Small intestine (tissue), 7 donors: ENCODE data around the gene ACKR1. TPM values are rescaled to one million over a fixed set of nuclear protein-coding genes. Genes with fewer than 3 reads are reported as not detected.

Experiments
- DNase-seq, 2 donors: peaks; one replicate each; pipeline versions ENCODE4 v3.0.0 to v3.0.0-alpha.2; 2013
- FAIRE-seq: peaks from 2 replicates; lab custom pipeline; 2012; peaks lifted over from hg19 to GRCh38; lab: Jason Lieb, UNC
- H3K27ac ChIP-seq, 3 donors: one replicate each; pipeline ENCODE4 v1.5.1; 2013; ENCODE audit warnings: low read length in 2 of 3, mild to moderate bottlenecking in 2 of 3, control low read depth in 1 of 3, inconsistent platforms in 1 of 3, low read depth in 1 of 3, moderate library complexity in 1 of 3
- H3K27me3 ChIP-seq, 3 donors: one replicate each; pipeline ENCODE4 v1.6.1; 2013; ENCODE audit warnings: low read length in 3 of 3, inconsistent platforms in 1 of 3; ENCODE audit not compliant: control insufficient read depth in 3 of 3, insufficient read depth in 3 of 3
- H3K36me3 ChIP-seq, 3 donors: one replicate each; pipeline ENCODE4 v1.6.1; 2013; ENCODE audit warnings: low read length in 3 of 3, inconsistent platforms in 1 of 3, low read depth in 1 of 3, mild to moderate bottlenecking in 1 of 3, moderate library complexity in 1 of 3; ENCODE audit not compliant: control insufficient read depth in 3 of 3, insufficient read depth in 2 of 3
- H3K4me1 ChIP-seq, 3 donors: one replicate each; pipeline ENCODE4 v1.6.1; 2013; ENCODE audit warnings: low read length in 2 of 3, inconsistent platforms in 1 of 3, low read depth in 1 of 3, mild to moderate bottlenecking in 1 of 3, moderate library complexity in 1 of 3; ENCODE audit not compliant: control insufficient read depth in 3 of 3, insufficient read depth in 2 of 3
- H3K4me3 ChIP-seq, 3 donors: one replicate each; pipeline ENCODE4 v1.5.1; 2013; ENCODE audit warnings: low read length in 3 of 3, control low read depth in 1 of 3, inconsistent platforms in 1 of 3, low read depth in 1 of 3, mild to moderate bottlenecking in 1 of 3, moderate library complexity in 1 of 3
- H3K9me3 ChIP-seq, 2 donors: one replicate each; pipeline ENCODE4 v1.6.1; 2013; ENCODE audit warnings: low read depth in 1 of 2, low read length in 1 of 2; ENCODE audit not compliant: control insufficient read depth in 2 of 2, insufficient read depth in 1 of 2
- WGBS, 3 donors: extraction: QIAGEN DNeasy Blood & Tissue Kit; methylation state at CpG; one replicate each; pipeline ENCODE4 v1.1.7; 2013; 5-methylcytosine and 5-hydroxymethylcytosine counted together
- polyA plus RNA-seq, 4 donors: library from polyadenylated mRNA; stranded (reverse) in 3 of 4; unstranded in 1 of 4; fragments of 200-250 nt in 3 of 4; fragments of 120-200 nt in 1 of 4; gene quantifications; one replicate each; pipeline versions ENCODE4 v1.2.1 to v1.2.3, GENCODE V29; 2013
- donor health status: healthy with polysubstance abuse.
- donor health status: control.
- donor health status: control.
- donor health status: Bipolar disorder and iron deficiency.
- donor health status: healthy.

ACKR1 gene
- polyA plus RNA-seq, 4 donors: 1.3 to 96.8 (median 2.7) TPM

DNA sequence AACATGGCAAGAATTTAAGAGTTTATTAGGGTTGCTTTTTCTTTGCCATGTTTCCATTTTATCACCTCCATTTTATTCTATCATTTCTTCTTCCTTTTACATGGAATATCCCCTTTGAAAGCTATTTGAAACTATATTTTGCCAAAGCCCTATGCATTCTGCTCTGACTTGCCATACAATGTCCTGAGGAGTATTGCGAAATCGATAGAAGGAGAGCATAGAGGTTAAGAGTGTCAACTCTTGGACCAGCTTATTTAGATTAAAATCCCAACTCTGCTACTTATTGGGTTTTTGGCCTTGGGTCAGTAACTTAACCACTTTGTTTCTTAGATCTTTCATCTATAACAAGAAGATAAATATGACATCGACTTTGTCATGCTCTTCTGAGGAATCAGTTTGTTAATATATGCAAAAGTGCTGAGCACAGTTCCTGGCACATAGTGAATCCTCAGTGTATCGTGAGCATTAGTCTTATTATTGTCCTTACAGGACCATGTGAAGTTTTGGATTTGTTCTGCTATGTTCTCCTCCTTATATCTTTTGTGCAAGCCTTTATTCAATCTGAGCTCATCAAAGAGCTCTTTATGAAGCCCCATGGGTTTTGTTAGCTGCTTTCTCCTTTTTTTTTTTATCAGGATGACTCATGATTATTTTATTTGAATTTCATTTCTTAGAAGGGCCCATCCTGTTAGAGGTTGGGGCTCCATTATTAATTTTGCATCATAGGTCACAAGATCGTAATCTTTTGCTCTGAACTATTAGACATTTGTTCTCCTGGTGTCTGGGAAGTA lies 17.6 kb downstream of the ACKR1 start:
- FAIRE-seq: no peak
- 82 to 89% (median 86%) methylated on average over 5 of the region's 5 CpGs for WGBS, 3 donors
- DNase-seq: no peak

DNA sequence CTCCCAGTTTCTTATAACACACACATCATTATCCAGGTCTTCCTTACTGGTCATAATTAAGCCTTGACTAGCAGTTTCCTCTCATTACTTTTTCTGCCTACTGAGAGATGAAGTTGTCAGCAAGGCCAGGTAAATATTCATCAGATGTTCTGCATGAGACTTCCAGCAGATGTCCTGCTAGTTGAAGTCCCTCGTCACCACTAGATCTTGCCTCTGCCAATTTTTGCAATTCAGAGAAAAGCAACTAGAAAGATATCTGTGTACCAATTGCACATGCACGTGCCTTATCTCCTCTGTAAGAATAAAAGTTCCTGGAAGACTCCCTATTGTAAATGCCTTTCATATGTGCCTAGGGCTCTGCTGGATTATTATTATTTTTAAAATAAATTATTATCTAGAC lies 18.3 kb downstream of the ACKR1 start:
- FAIRE-seq (no peak), DNase-seq (no peak)
- no peaks in the 10 kb centered on the region for H3K27me3 ChIP-seq
- H3K27ac ChIP-seq: no peak overlapping the region
- no peaks in the 10 kb centered on the region for H3K36me3 ChIP-seq
- H3K9me3 ChIP-seq: no peaks in the 10 kb centered on the region
- WGBS, 3 donors: 8 to 56% (median 29%) methylated on average over 2 of the region's 2 CpGs
- no peak overlapping the region for H3K4me3 ChIP-seq
- H3K4me1 ChIP-seq: no peaks in the 10 kb centered on the region

More for the DNA sequence above, 17.6 kb downstream of the ACKR1 start:
- Histone ChIP-seq H3K9me3 (no peaks in the 10 kb centered on the region), H3K27me3 (no peaks in the 10 kb centered on the region), H3K27ac (no peak overlapping the region), H3K36me3 (no peaks in the 10 kb centered on the region), H3K4me3 (no peak overlapping the region), H3K4me1 (no peaks in the 10 kb centered on the region)

DNA sequence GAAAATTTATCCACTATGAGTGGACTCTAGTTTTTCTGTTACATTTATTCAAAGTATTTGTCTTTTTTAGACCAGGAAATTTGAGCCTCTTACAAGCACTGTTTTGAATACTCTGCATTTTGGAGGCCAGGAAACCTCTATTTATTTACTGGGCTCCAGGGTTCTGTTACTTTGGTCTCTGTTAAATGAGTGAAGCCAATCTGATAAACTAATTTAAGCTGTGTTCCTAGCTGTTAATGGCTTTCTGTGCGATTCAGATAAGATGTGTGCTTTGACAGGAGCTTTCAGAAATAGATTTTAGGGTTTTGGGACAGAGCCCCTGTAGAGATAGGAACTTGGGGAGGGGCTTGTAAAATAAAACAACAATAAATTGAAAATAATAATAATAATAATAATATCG lies 23.9 kb downstream of the ACKR1 start:
- no peak for FAIRE-seq
- 59 to 66% (median 60%) methylated on average over 2 of the region's 2 CpGs for WGBS, 3 donors

DNA sequence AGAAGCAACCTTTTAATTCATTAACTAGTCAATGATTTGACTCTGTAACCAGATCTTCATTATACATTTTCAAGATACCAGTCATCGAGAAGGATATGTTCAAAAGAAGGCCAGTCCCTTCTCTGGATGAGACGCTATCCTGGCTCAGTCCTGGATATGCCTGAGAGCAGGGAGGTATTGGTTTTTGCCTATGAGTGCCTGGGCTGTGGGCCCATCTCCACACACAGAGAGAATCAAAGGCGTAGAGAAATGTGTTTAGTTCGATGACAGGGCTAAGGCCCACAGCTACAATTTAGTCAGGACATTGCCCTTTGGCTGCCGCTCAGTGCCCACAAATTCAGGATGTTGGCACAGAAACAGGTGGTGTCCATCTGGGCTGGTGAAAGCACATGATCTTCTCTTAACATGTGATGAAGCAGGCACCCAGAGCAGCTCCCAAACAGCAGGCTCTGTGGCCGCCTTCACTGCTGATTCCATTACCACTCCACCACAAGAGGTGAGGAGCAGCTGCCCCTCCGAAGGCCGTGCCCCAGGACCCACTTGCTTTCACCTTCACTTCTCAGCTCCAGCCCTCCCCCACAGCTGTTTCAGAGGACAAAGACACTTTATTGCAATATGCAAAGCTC lies 24.7 kb downstream of the ACKR1 start:
- H3K4me1 ChIP-seq: no peaks in the 10 kb centered on the region
- WGBS, 3 donors: 60 to 80% (median 68%) methylated on average over 8 of the region's 8 CpGs
- FAIRE-seq (no peak), DNase-seq (no peak)
- no peak overlapping the region for H3K27ac ChIP-seq
- H3K4me3 ChIP-seq: no peak overlapping the region
- no peaks in the 10 kb centered on the region for H3K9me3 ChIP-seq
- H3K36me3 ChIP-seq: no peaks in the 10 kb centered on the region
- peaks cover 0 to 2% (median 0%) of the 10 kb centered on the region in 3 donors for H3K27me3 ChIP-seq

More for the DNA sequence above, 23.9 kb downstream of the ACKR1 start:
- no peak overlapping the region for H3K4me3 ChIP-seq
- no peaks in the 10 kb centered on the region for H3K9me3 ChIP-seq
- no peaks in the 10 kb centered on the region for H3K36me3 ChIP-seq
- H3K27me3 ChIP-seq: peaks cover 0 to 2% (median 0%) of the 10 kb centered on the region in 3 donors
- no peak for DNase-seq
- H3K27ac ChIP-seq: no peak overlapping the region
- no peaks in the 10 kb centered on the region for H3K4me1 ChIP-seq

DNA sequence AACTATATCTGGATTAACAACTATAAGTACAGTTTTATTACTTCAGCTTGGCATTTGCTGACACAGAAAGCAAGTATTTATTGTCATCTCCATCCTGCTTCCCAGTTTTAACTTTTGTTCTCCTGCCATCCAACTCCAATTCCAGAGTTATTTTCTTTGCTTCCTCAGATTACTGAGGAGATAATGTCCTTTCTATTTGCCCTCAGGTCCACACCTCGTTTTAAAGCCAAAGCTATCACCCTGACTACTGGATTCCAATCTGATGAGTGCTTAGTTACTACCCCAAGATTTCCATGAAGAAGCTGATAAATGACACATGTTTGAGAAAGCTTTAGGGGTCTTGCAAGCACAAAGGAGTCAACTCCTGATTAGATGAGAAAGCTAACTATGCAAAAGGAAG lies 25.2 kb downstream of the ACKR1 start:
- Histone ChIP-seq H3K4me1 (no peaks in the 10 kb centered on the region), H3K27ac (no peak overlapping the region), H3K9me3 (no peaks in the 10 kb centered on the region), H3K4me3 (no peak overlapping the region), H3K36me3 (no peaks in the 10 kb centered on the region), H3K27me3 (peaks cover 0 to 2% (median 0%) of the 10 kb centered on the region in 3 donors)
- 0 to 14% (median 3%) methylated on average over 1 of the region's 1 CpG for WGBS, 3 donors
- FAIRE-seq (no peak), DNase-seq (peak in 1 of 2 donors; percentile 37)

DNA sequence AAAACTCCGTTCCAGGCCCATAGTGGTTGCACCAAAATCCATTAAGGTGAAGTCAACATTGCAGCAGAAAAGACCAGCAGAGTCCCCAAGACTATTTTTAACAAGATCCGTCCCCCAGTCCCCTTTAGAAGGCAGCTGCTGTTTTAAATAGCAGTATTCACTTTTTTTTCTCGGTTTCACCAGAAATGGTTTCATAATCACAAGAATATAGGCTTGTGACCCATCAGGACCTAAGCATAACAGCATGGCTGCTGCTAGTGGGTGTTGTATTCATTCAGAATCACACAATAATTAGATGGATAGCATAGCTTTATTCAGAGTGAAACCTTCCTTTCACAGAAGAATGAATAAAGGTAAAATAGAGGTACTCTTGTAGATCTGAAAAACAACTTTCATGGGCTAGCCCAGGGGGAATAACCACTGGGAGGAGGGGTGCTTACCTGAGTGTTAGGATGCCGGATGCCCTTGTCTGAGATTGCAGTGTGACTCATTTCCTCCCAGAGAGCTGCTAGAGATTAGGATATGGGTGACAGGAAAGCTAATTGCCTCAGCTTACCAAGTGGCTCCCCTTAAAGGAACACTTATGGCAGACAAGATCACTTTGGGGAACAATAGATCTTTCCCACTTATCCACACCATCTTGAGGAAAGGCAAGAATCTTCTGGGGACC lies 35.0 kb downstream of the ACKR1 start:
- DNase-seq (no peak), FAIRE-seq (no peak)
- no peaks in the 10 kb centered on the region for H3K36me3 ChIP-seq
- no peak overlapping the region for H3K27ac ChIP-seq
- no peaks in the 10 kb centered on the region for H3K9me3 ChIP-seq
- no peaks in the 10 kb centered on the region for H3K27me3 ChIP-seq
- WGBS, 3 donors: 62 to 70% (median 64%) methylated on average over 4 of the region's 4 CpGs
- H3K4me3 ChIP-seq: no peak overlapping the region
- H3K4me1 ChIP-seq: no peaks in the 10 kb centered on the region

DNA sequence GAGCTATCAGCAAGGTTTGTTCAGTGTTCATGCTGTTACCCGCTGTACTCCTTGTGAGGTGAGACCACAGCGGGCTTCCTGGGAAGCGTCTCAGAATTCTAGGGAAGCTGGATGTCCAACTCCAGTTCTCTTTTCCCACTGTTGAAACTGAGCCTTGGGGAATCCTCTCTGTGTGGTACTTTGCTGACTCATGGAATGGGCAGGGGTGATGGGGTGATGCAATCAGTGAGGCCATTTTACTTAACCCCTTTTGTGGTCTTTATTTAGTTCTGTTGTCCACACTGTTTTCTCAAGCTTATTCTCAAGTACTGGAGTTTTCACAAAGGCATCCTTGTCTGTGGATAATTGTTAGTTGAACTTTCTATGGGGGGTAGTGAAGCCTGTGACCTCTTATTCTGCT lies 42.6 kb downstream of the ACKR1 start:
- Histone ChIP-seq H3K27me3 (no peaks in the 10 kb centered on the region), H3K9me3 (peaks cover 0 to 8% of the 10 kb centered on the region in 2 donors), H3K36me3 (no peaks in the 10 kb centered on the region), H3K27ac (no peak overlapping the region), H3K4me1 (no peaks in the 10 kb centered on the region), H3K4me3 (no peak overlapping the region)
- FAIRE-seq (no peak), DNase-seq (no peak)
- 85 to 94% (median 91%) methylated on average over 3 of the region's 3 CpGs for WGBS, 3 donors

DNA sequence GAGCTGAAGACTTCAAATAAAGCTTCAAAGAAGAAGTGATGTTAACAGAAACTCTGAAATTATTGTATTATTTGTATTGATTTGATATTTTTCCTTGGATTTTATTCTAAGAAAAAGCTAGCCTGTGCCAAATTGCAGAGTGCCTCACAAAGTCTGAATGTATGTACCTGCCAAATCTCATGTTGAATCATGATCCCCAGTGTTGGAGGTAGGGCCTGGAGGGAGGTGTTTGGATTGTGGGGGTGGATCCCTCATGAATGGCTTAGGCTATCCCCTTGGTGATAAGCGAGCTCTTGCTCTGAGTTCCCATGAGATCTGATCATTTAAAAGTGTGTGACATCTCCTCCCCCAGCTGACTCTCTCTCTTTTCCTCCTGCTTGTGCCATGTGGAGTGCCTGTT lies 43.6 kb downstream of the ACKR1 start:
- H3K4me3 ChIP-seq: no peak overlapping the region
- no peaks in the 10 kb centered on the region for H3K36me3 ChIP-seq
- no peak overlapping the region for H3K27ac ChIP-seq
- H3K9me3 ChIP-seq: peaks cover 0 to 11% of the 10 kb centered on the region in 2 donors
- 36 to 60% (median 58%) methylated on average over 1 of the region's 1 CpG for WGBS, 3 donors
- no peaks in the 10 kb centered on the region for H3K4me1 ChIP-seq
- no peaks in the 10 kb centered on the region for H3K27me3 ChIP-seq
- DNase-seq: no peak
- FAIRE-seq: no peak
